Panc1 (cell line): Measurements from ENCODE around the gene DHRSX. TPM values are rescaled to one million over a fixed set of nuclear protein-coding genes. Genes with fewer than 3 reads are reported as not detected.

Experiments used
- ATAC-seq: fragments of 200-7000 bp; cut with Tn5 transposase; 2 replicates; pipeline ENCODE4 v1.9.1; 2020; ENCODE audit warnings: mild to moderate bottlenecking, moderate library complexity
- BruUV-seq: library from RNA; stranded (reverse); fragments of 400-500 nt; replicated peaks from 2 replicates; lab custom pipeline; 2021; lab: Mats Ljungman, UMichigan
- CTCF ChIA-PET: fragments of 300-600 bp; sonication (Branson Sonifier 250); formaldehyde crosslinking; loops from one replicate; lab custom pipeline; 2022; ENCODE audit warnings: antibody characterized with exemption; lab: Charles Lee
- POLR2A ChIA-PET: fragments of 300-600 bp; sonication (Branson Sonifier 250); formaldehyde crosslinking; loops from one replicate; lab custom pipeline; 2022; ENCODE audit warnings: antibody characterized with exemption; lab: Charles Lee
- DNase-seq: peaks from one replicate; pipeline ENCODE4 v3.0.0-alpha.2; 2010; ENCODE audit warnings: low read depth, low spot score
- H3K27ac ChIP-seq: 2 replicates; pipeline ENCODE4 v1.5.1; 2011; ENCODE audit warnings: mild to moderate bottlenecking, low read length, inconsistent platforms
- H3K27me3 ChIP-seq: fragments of 200-500 bp; sonication (Bioruptor generic); 2 replicates; pipeline ENCODE4 v1.6.0; 2014; ENCODE audit warnings: low read length, inconsistent platforms; ENCODE audit not compliant: control insufficient read depth, insufficient read depth
- H3K36me3 ChIP-seq: fragments of 200-500 bp; sonication (Bioruptor generic); 2 replicates; pipeline ENCODE4 v1.5.1; 2014; ENCODE audit warnings: inconsistent platforms, mild to moderate bottlenecking, low read length, moderate library complexity; ENCODE audit not compliant: control insufficient read depth, insufficient read depth
- H3K4me1 ChIP-seq: 2 replicates; pipeline ENCODE4 v1.5.1; 2011; ENCODE audit warnings: inconsistent platforms, mild to moderate bottlenecking, low read length, moderate library complexity; ENCODE audit not compliant: control insufficient read depth, insufficient read depth
- H3K4me3 ChIP-seq, 2 experiments: 2 replicates each; pipeline ENCODE4 v1.5.1; 2011 to 2012; ENCODE audit warnings: low read depth in 2 of 2, low read length in 2 of 2, mild to moderate bottlenecking in 2 of 2, inconsistent platforms in 1 of 2, moderate library complexity in 1 of 2
- H3K9me3 ChIP-seq: fragments of 200-500 bp; sonication (Bioruptor generic); 2 replicates; pipeline ENCODE4 v1.5.1; 2014; ENCODE audit warnings: low read depth, mild to moderate bottlenecking, inconsistent platforms, low read length, moderate library complexity; ENCODE audit not compliant: control insufficient read depth, insufficient read depth
- POLR2AphosphoS5 ChIP-seq: IDR thresholded peaks from 2 replicates; pipeline ENCODE4 v1.6.1; 2012; ENCODE audit warnings: mild to moderate bottlenecking, low read depth, low read length, moderate library complexity
- SIN3A ChIP-seq: IDR thresholded peaks from 2 replicates; pipeline ENCODE4 v1.6.1; 2012; ENCODE audit warnings: low read depth, mild to moderate bottlenecking, low read length, moderate library complexity, borderline replicate concordance; ENCODE audit not compliant: insufficient read depth
- TCF7L2 ChIP-seq: IDR thresholded peaks from 2 replicates; pipeline ENCODE4 v1.6.1; 2011; ENCODE audit warnings: mild to moderate bottlenecking, low read depth, low read length, inconsistent platforms
- in situ Hi-C: cut with HindIII; loops from 2 replicates; pipeline ENCODE4 v1.10.0; 2016; ENCODE audit warnings: low sequenced_read_pairs, low pct_unique_long_range_greater_than_20kb
- intact Hi-C: fragments of 100-400 bp; cut with micrococcal nuclease; formaldehyde crosslinking; loops from one replicate; pipeline ENCODE4 v1.10.0; 2022; ENCODE audit not compliant: unreplicated experiment
- total RNA-seq: library from RNA; stranded (reverse); gene quantifications from one replicate; pipeline ENCODE4 v1.2.1, GENCODE V29; 2021; ENCODE audit not compliant: unreplicated experiment
- TF ChIP-seq, protein P1 (sequence below), 2 experiments: IDR thresholded peaks; 2 replicates each; pipeline ENCODE4 v1.6.1; 2011 to 2012; ENCODE audit warnings: low read depth in 2 of 2, control low read depth in 1 of 2, low read length in 1 of 2, mild to moderate bottlenecking in 1 of 2, moderate library complexity in 1 of 2; ENCODE audit not compliant: insufficient read depth in 1 of 2
- TF ChIP-seq, protein P2 (sequence below): fragments of 450-650 bp; IDR thresholded peaks from 2 replicates; pipeline ENCODE4 v1.5.1; 2017; ENCODE audit warnings: mild to moderate bottlenecking

DHRSX gene
- total RNA-seq, 1 experiment from 2014 or later = 20.1 TPM

DNA sequence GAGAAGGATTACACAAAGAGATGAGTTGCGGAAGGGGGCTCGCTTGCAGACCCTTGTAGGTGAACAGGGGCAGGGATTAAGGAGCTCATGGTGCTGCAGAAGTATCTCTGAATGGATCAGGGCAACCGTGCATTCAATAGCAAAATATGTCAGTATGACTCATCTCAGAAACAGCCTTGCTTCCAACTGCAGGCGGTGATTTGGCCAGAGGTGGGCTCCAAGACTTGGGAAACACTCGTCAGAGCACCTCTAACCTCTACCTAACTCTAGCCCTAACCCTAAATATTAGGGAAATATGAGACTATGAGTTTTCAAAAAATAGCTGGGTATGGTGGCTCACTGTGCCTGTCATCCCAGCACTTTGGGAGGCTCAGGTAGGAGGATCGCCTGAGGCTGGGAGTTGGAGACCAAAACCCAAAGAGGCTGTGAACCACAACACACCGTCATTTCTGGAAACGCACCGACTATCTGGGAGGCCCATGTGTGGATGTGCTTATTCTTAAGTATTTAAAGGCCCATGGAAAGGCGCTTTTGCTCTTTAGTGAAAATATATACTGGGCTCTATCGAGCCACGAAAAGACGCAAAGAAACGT lies 102.6 kb downstream of the DHRSX start:
- no peak for DNase-seq
- intact Hi-C loops (no loop called here), in situ Hi-C loops (no loop called here)
- CTCF ChIA-PET = no interaction called here
- Histone ChIP-seq H3K27ac (no peak overlapping the region), H3K9me3 (no peaks in the 10 kb centered on the region), H3K36me3 (no peaks in the 10 kb centered on the region), H3K4me1 (no peaks in the 10 kb centered on the region), H3K27me3 (no peaks in the 10 kb centered on the region), H3K4me3 (no peak overlapping the region)
- TF ChIP-seq TCF7L2 (no peak), POLR2AphosphoS5 (no peak), SIN3A (no peak)
- TF ChIP-seq, protein P1, sequence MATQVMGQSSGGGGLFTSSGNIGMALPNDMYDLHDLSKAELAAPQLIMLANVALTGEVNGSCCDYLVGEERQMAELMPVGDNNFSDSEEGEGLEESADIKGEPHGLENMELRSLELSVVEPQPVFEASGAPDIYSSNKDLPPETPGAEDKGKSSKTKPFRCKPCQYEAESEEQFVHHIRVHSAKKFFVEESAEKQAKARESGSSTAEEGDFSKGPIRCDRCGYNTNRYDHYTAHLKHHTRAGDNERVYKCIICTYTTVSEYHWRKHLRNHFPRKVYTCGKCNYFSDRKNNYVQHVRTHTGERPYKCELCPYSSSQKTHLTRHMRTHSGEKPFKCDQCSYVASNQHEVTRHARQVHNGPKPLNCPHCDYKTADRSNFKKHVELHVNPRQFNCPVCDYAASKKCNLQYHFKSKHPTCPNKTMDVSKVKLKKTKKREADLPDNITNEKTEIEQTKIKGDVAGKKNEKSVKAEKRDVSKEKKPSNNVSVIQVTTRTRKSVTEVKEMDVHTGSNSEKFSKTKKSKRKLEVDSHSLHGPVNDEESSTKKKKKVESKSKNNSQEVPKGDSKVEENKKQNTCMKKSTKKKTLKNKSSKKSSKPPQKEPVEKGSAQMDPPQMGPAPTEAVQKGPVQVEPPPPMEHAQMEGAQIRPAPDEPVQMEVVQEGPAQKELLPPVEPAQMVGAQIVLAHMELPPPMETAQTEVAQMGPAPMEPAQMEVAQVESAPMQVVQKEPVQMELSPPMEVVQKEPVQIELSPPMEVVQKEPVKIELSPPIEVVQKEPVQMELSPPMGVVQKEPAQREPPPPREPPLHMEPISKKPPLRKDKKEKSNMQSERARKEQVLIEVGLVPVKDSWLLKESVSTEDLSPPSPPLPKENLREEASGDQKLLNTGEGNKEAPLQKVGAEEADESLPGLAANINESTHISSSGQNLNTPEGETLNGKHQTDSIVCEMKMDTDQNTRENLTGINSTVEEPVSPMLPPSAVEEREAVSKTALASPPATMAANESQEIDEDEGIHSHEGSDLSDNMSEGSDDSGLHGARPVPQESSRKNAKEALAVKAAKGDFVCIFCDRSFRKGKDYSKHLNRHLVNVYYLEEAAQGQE (IDR thresholded peaks at IDR 0.05; ENCODE audit: insufficient read depth in 1 of 2, low read depth in 2 of 2, low read length in 1 of 2) = no peak
- TF ChIP-seq, protein P2, sequence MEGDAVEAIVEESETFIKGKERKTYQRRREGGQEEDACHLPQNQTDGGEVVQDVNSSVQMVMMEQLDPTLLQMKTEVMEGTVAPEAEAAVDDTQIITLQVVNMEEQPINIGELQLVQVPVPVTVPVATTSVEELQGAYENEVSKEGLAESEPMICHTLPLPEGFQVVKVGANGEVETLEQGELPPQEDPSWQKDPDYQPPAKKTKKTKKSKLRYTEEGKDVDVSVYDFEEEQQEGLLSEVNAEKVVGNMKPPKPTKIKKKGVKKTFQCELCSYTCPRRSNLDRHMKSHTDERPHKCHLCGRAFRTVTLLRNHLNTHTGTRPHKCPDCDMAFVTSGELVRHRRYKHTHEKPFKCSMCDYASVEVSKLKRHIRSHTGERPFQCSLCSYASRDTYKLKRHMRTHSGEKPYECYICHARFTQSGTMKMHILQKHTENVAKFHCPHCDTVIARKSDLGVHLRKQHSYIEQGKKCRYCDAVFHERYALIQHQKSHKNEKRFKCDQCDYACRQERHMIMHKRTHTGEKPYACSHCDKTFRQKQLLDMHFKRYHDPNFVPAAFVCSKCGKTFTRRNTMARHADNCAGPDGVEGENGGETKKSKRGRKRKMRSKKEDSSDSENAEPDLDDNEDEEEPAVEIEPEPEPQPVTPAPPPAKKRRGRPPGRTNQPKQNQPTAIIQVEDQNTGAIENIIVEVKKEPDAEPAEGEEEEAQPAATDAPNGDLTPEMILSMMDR = no peak
- POLR2A ChIA-PET = no interaction called here
- no TSS peak for BruUV-seq
- ATAC-seq = no peak

- POLR2A ChIA-PET = no interaction called here
These were observed 103.3 kb downstream of the DHRSX start for GRCh38 chrX:2397229-2398063.

More at GRCh38 chrX:2397229-2398063, 103.3 kb downstream of the DHRSX start:
- ATAC-seq (no peak), DNase-seq (no peak)
- TF ChIP-seq POLR2AphosphoS5 (no peak), SIN3A (no peak), TCF7L2 (no peak)
- TF ChIP-seq, protein P1 (IDR thresholded peaks at IDR 0.05; ENCODE audit: insufficient read depth in 1 of 2, low read depth in 2 of 2, low read length in 1 of 2) = no peak
- TF ChIP-seq, protein P2 = no peak
- no peaks in the 10 kb centered on the region for H3K4me1 ChIP-seq
- H3K27ac ChIP-seq = no peak overlapping the region
- intact Hi-C loops = no loop called here
- in situ Hi-C loops = no loop called here
- H3K4me3 ChIP-seq = no peak overlapping the region
- no peaks in the 10 kb centered on the region for H3K27me3 ChIP-seq
- no peaks in the 10 kb centered on the region for H3K9me3 ChIP-seq
- CTCF ChIA-PET = no interaction called here
- BruUV-seq = no TSS peak
- no peaks in the 10 kb centered on the region for H3K36me3 ChIP-seq
